Endothelial cell of umbilical vein (primary cell): ENCODE results near the gene IBA57.

ENCODE experiments used
- EZH2 ChIP-seq: IDR thresholded peaks from 2 replicates; pipeline ENCODE4 v1.6.1; 2012; ENCODE audit warnings: borderline replicate concordance, low read depth, mild to moderate bottlenecking, moderate library complexity, low read length, inconsistent platforms; ENCODE audit not compliant: severe bottlenecking
- FOS ChIP-seq: IDR thresholded peaks from 2 replicates; pipeline ENCODE4 v1.6.1; 2011; ENCODE audit warnings: mild to moderate bottlenecking, low read length, moderate library complexity, borderline replicate concordance; ENCODE audit not compliant: insufficient read depth
- GATA2 ChIP-seq: IDR thresholded peaks from 2 replicates; pipeline ENCODE4 v1.7.0; 2011; ENCODE audit warnings: low read depth, mild to moderate bottlenecking, moderate library complexity, mixed read lengths, low read length; ENCODE audit not compliant: insufficient read length, insufficient read depth
- JUN ChIP-seq: IDR thresholded peaks from 2 replicates; pipeline ENCODE4 v1.6.1; 2011; ENCODE audit warnings: borderline replicate concordance, low read depth; ENCODE audit not compliant: insufficient read length, insufficient read depth
- POLR2AphosphoS5 ChIP-seq: IDR thresholded peaks from 2 replicates; pipeline ENCODE4 v1.6.1; 2012; ENCODE audit warnings: low read depth, mild to moderate bottlenecking, control low read depth, low read length, moderate library complexity; ENCODE audit not compliant: insufficient read depth
- TF ChIP-seq, protein P1 (sequence below), 2 donors: IDR thresholded peaks; 1 replicate in 1 of 2; 2 replicates in 1 of 2; pipeline ENCODE4 v1.5.1; 2011; ENCODE audit warnings: low read length in 2 of 2, mild to moderate bottlenecking in 2 of 2, moderate library complexity in 2 of 2, control low read depth in 1 of 2, inconsistent platforms in 1 of 2, low read depth in 1 of 2; ENCODE audit not compliant: insufficient read depth in 1 of 2; ENCODE audit errors: extremely low read depth in 1 of 2
- TF ChIP-seq, protein P2 (sequence below): IDR thresholded peaks from 2 replicates; pipeline ENCODE4 v1.6.1; 2011; ENCODE audit not compliant: insufficient read depth, insufficient read length

DNA sequence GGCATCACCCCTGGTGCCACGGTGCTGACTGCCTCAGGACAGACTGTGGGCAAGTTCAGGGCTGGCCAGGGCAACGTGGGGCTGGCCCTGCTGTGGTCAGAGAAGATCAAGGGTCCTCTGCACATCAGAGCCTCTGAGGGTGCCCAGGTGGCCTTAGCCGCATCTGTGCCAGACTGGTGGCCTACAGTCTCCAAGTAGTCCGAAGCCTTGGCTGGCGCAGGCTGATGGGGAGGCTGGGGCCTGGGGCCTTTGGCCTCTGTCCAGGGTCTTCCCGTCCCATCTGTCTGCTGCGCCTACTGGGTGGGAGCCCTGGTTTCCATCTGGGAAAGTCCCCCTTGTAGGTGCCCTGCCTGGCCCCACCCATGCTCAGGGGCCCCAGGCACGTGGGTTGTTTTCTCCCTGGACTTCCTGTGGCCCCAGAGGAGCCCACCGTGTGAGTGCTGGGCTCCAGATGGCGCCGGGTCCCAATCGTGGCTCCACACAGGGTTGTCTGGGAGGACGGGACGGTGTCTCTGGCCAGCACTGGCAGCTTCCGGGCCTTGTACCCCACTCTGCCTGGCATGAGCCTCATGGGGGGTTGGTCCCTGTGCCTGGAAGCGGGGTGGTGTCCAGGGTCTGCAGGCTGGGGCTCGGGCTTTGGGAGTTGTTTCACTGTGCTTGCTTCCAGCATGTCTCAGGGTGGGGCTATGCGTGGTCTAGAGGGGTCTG is 9.9 kb downstream of the IBA57 start:
- TF ChIP-seq JUN (no peak), FOS (no peak), POLR2AphosphoS5 (no peak), EZH2 (no peak), GATA2 (no peak)
- TF ChIP-seq, protein P1, sequence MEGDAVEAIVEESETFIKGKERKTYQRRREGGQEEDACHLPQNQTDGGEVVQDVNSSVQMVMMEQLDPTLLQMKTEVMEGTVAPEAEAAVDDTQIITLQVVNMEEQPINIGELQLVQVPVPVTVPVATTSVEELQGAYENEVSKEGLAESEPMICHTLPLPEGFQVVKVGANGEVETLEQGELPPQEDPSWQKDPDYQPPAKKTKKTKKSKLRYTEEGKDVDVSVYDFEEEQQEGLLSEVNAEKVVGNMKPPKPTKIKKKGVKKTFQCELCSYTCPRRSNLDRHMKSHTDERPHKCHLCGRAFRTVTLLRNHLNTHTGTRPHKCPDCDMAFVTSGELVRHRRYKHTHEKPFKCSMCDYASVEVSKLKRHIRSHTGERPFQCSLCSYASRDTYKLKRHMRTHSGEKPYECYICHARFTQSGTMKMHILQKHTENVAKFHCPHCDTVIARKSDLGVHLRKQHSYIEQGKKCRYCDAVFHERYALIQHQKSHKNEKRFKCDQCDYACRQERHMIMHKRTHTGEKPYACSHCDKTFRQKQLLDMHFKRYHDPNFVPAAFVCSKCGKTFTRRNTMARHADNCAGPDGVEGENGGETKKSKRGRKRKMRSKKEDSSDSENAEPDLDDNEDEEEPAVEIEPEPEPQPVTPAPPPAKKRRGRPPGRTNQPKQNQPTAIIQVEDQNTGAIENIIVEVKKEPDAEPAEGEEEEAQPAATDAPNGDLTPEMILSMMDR (IDR thresholded peaks at IDR 0.05; ENCODE audit: extremely low read depth in 1 of 2, insufficient read depth in 1 of 2, low read depth in 1 of 2, low read length in 2 of 2) = no peak
- TF ChIP-seq, protein P2, sequence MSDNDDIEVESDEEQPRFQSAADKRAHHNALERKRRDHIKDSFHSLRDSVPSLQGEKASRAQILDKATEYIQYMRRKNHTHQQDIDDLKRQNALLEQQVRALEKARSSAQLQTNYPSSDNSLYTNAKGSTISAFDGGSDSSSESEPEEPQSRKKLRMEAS = no peak
